Measurements from ENCODE around the gene ZNF598. TPM values are rescaled to one million over a fixed set of nuclear protein-coding genes. Genes with fewer than 3 reads are reported as not detected.

ZNF598 gene
- total and polyA plus RNA-seq, 2 of the 13 experiments (the other 11 are each of a cell fraction or from before 2014, with no cell fraction given) = 13.5 to 14.2 TPM

GRCh38 chr16:2039274-2040031, 29.8 kb upstream of the ZNF598 start (continued):
- TF ChIP-seq KDM6A (CRISPR knock-in tag; IDR thresholded peaks at IDR 0.05; ENCODE audit: low read depth) (peak; percentile 27; the same call in 1 of the 2 replicates), CCDC6 (CRISPR knock-in tag; IDR thresholded peaks at IDR 0.05) (peak; percentile 73; the same call in 1 of the 2 replicates), RFX1 (IDR thresholded peaks at IDR 0.05) (no peak), ZHX1 (CRISPR knock-in tag; IDR thresholded peaks at IDR 0.05; ENCODE audit: low read depth) (peak; percentile 72), ZNF207 (IDR thresholded peaks at IDR 0.05; ENCODE audit: borderline replicate concordance) (no peak), CREB1 (IDR thresholded peaks at IDR 0.05) (no peak), CREB1 (CRISPR knock-in tag; IDR thresholded peaks at IDR 0.05) (no peak), EHMT2 (IDR thresholded peaks at IDR 0.05; ENCODE audit: borderline replicate concordance, low read depth, low read length) (no peak), ZNF264 (CRISPR knock-in tag; IDR thresholded peaks at IDR 0.05) (0 out of 2 replicates have a peak, but pooled peaks have one; percentile 27), ZSCAN29 (CRISPR knock-in tag; conservative IDR thresholded peaks at IDR 0.05) (peak; percentile 68; the same call in 1 of the 2 replicates), STAG1 (CRISPR knock-in tag; IDR thresholded peaks at IDR 0.05) (peak; percentile 4; the same call in 1 of the 2 replicates), ZNF773 (CRISPR knock-in tag; IDR thresholded peaks at IDR 0.05; ENCODE audit: borderline replicate concordance) (peak; percentile 81; the same call in 1 of the 2 replicates), NR3C1 (CRISPR knock-in tag; IDR thresholded peaks at IDR 0.05) (no peak), ZNF83 (CRISPR knock-in tag; IDR thresholded peaks at IDR 0.05; ENCODE audit: borderline replicate concordance) (peak; percentile 46; the same call in 1 of the 2 replicates), ZNF205 (CRISPR knock-in tag; IDR thresholded peaks at IDR 0.05) (no peak; the same call in 1 of the 2 replicates), TBP (CRISPR knock-in tag; IDR thresholded peaks at IDR 0.05) (no peak), POLR2AphosphoS5 (IDR thresholded peaks at IDR 0.05; ENCODE audit: low read depth, low read length) (no peak; the same call in 1 of the 2 replicates), ZNF468 (CRISPR knock-in tag; IDR thresholded peaks at IDR 0.05) (no peak), SP1 (IDR thresholded peaks at IDR 0.05) (no peak), SP1 (CRISPR knock-in tag; IDR thresholded peaks at IDR 0.05) (no peak; the same call in 1 of the 2 replicates), REXO4 (CRISPR knock-in tag; IDR thresholded peaks at IDR 0.05; ENCODE audit: borderline replicate concordance) (no peak)
- TF ChIP-seq, protein P1, sequence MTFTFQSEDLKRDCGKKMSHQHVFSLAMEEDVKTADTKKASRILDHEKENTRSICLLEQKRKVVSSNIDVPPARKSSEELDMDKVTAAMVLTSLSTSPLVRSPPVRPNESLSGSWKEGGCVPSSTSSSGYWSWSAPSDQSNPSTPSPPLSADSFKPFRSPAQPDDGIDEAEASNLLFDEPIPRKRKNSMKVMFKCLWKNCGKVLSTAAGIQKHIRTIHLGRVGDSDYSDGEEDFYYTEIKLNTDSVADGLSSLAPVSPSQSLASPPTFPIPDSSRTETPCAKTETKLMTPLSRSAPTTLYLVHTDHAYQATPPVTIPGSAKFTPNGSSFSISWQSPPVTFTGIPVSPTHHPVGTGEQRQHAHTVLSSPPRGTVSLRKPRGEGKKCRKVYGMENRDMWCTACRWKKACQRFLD (CRISPR knock-in tag; IDR thresholded peaks at IDR 0.05; ENCODE audit: borderline replicate concordance) = no peak
- TF ChIP-seq, protein P2, sequence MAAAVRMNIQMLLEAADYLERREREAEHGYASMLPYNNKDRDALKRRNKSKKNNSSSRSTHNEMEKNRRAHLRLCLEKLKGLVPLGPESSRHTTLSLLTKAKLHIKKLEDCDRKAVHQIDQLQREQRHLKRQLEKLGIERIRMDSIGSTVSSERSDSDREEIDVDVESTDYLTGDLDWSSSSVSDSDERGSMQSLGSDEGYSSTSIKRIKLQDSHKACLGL (CRISPR knock-in tag; IDR thresholded peaks at IDR 0.05) = no peak
- TF ChIP-seq, protein P3, sequence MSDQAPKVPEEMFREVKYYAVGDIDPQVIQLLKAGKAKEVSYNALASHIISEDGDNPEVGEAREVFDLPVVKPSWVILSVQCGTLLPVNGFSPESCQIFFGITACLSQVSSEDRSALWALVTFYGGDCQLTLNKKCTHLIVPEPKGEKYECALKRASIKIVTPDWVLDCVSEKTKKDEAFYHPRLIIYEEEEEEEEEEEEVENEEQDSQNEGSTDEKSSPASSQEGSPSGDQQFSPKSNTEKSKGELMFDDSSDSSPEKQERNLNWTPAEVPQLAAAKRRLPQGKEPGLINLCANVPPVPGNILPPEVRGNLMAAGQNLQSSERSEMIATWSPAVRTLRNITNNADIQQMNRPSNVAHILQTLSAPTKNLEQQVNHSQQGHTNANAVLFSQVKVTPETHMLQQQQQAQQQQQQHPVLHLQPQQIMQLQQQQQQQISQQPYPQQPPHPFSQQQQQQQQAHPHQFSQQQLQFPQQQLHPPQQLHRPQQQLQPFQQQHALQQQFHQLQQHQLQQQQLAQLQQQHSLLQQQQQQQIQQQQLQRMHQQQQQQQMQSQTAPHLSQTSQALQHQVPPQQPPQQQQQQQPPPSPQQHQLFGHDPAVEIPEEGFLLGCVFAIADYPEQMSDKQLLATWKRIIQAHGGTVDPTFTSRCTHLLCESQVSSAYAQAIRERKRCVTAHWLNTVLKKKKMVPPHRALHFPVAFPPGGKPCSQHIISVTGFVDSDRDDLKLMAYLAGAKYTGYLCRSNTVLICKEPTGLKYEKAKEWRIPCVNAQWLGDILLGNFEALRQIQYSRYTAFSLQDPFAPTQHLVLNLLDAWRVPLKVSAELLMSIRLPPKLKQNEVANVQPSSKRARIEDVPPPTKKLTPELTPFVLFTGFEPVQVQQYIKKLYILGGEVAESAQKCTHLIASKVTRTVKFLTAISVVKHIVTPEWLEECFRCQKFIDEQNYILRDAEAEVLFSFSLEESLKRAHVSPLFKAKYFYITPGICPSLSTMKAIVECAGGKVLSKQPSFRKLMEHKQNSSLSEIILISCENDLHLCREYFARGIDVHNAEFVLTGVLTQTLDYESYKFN (CRISPR knock-in tag; conservative IDR thresholded peaks at IDR 0.05) = peak; percentile 94

All from HepG2 (cell line).